Measurements from ENCODE around the gene CDC42BPA.

GRCh38 chr1:227342075-227342829, 24.0 kb upstream of the CDC42BPA start:
- no peak for TF ChIP-seq SUZ12 (IDR thresholded peaks at IDR 0.05)
- TF ChIP-seq LEF1 (IDR thresholded peaks at IDR 0.05; ENCODE audit: borderline replicate concordance): no peak
- TF ChIP-seq ARNT (IDR thresholded peaks at IDR 0.05): no peak
